Duodenal mucosa (tissue), 2 donors: ENCODE measurements around the gene BRPF3.

Experiments used
- H3K27ac ChIP-seq: one replicate; pipeline ENCODE4 v1.7.0; 2013; ENCODE audit warnings: low read depth, low read length
- H3K27me3 ChIP-seq, 2 donors: one replicate each; pipeline ENCODE4 v1.7.0; 2013; ENCODE audit warnings: low read length in 2 of 2, control low read depth in 1 of 2; ENCODE audit not compliant: insufficient read depth in 2 of 2, control insufficient read depth in 1 of 2
- H3K36me3 ChIP-seq, 2 donors: one replicate each; pipeline ENCODE4 v1.7.0; 2013; ENCODE audit warnings: low read length in 2 of 2, control low read depth in 1 of 2; ENCODE audit not compliant: insufficient read depth in 2 of 2, control insufficient read depth in 1 of 2
- H3K4me1 ChIP-seq, 2 donors: one replicate each; pipeline ENCODE4 v1.7.0; 2013; ENCODE audit warnings: low read length in 2 of 2, control low read depth in 1 of 2; ENCODE audit not compliant: insufficient read depth in 2 of 2, control insufficient read depth in 1 of 2
- H3K4me3 ChIP-seq, 2 donors: one replicate each; pipeline ENCODE4 v1.7.0; 2013; ENCODE audit warnings: low read length in 2 of 2, low read depth in 1 of 2
- H3K9ac ChIP-seq, 2 donors: one replicate each; pipeline ENCODE4 v1.7.0; 2013; ENCODE audit warnings: low read length in 2 of 2, low read depth in 1 of 2
- H3K9me3 ChIP-seq, 2 donors: one replicate each; pipeline ENCODE4 v1.7.0; 2013; ENCODE audit warnings: low read length in 2 of 2, control low read depth in 1 of 2; ENCODE audit not compliant: control insufficient read depth in 1 of 2

BRPF3 gene

GRCh38 chr6:36196113-36196879 lies at the start of gene BRPF3:
TSS of gene BRPF3 (plus strand) at chr6:36196744. CDS start at chr6:36200323, 3,579 bp downstream.
- Histone ChIP-seq H3K27me3 (no peaks in the 10 kb centered on the region), H3K9me3 (no peaks in the 10 kb centered on the region), H3K36me3 (peaks cover 9 to 14% of the 10 kb centered on the region in 2 donors), H3K4me1 (peaks cover 11% of the 10 kb centered on the region in 2 donors), H3K9ac (peak within 1 kb of the TSS; percentile 59 to 78), H3K27ac (peak within 1 kb of the TSS; percentile 89), H3K4me3 (peak within 1 kb of the TSS; percentile 72 to 81)

GRCh38 chr6:36147294-36147693 lies 49.2 kb upstream of the BRPF3 start:
- Histone ChIP-seq H3K9ac (no peak overlapping the region), H3K27me3 (no peaks in the 10 kb centered on the region), H3K4me1 (peaks cover 6% of the 10 kb centered on the region in 2 donors), H3K9me3 (no peaks in the 10 kb centered on the region), H3K27ac (no peak overlapping the region), H3K36me3 (no peaks in the 10 kb centered on the region), H3K4me3 (no peak overlapping the region)

- peaks cover 6% of the 10 kb centered on the region in 2 donors for H3K4me1 ChIP-seq
- no peaks in the 10 kb centered on the region for H3K27me3 ChIP-seq
- H3K9me3 ChIP-seq: no peaks in the 10 kb centered on the region
- no peaks in the 10 kb centered on the region for H3K36me3 ChIP-seq
- H3K27ac ChIP-seq: no peak overlapping the region
- no peak overlapping the region for H3K4me3 ChIP-seq
- H3K9ac ChIP-seq: no peak overlapping the region
Observed at GRCh38 chr6:36149476-36149875, 47.1 kb upstream of the BRPF3 start.

- Histone ChIP-seq H3K36me3 (no peaks in the 10 kb centered on the region), H3K4me3 (no peak overlapping the region), H3K27ac (no peak overlapping the region), H3K9me3 (no peaks in the 10 kb centered on the region), H3K9ac (no peak overlapping the region), H3K27me3 (no peaks in the 10 kb centered on the region), H3K4me1 (peaks cover 6% of the 10 kb centered on the region in 2 donors)
Observed at GRCh38 chr6:36150283-36150682, 46.3 kb upstream of the BRPF3 start.

- no peak overlapping the region for H3K27ac ChIP-seq
- H3K27me3 ChIP-seq: no peaks in the 10 kb centered on the region
- no peak overlapping the region for H3K9ac ChIP-seq
- H3K9me3 ChIP-seq: no peaks in the 10 kb centered on the region
- no peaks in the 10 kb centered on the region for H3K36me3 ChIP-seq
- H3K4me3 ChIP-seq: no peak overlapping the region
- H3K4me1 ChIP-seq: no peaks in the 10 kb centered on the region
Observed at GRCh38 chr6:36154286-36154685, 42.3 kb upstream of the BRPF3 start.

GRCh38 chr6:36155662-36156061 lies 40.9 kb upstream of the BRPF3 start:
- Histone ChIP-seq H3K27me3 (no peaks in the 10 kb centered on the region), H3K4me3 (no peak overlapping the region), H3K4me1 (no peaks in the 10 kb centered on the region)

GRCh38 chr6:36160147-36160760 lies 36.3 kb upstream of the BRPF3 start:
- H3K27ac ChIP-seq: no peak overlapping the region
- H3K36me3 ChIP-seq: no peaks in the 10 kb centered on the region
- no peak overlapping the region for H3K4me3 ChIP-seq
- no peaks in the 10 kb centered on the region for H3K9me3 ChIP-seq
- no peaks in the 10 kb centered on the region for H3K4me1 ChIP-seq
- no peaks in the 10 kb centered on the region for H3K27me3 ChIP-seq
- no peak overlapping the region for H3K9ac ChIP-seq

More at GRCh38 chr6:36155662-36156061, 40.9 kb upstream of the BRPF3 start:
- no peaks in the 10 kb centered on the region for H3K36me3 ChIP-seq
- H3K9ac ChIP-seq: no peak overlapping the region
- H3K9me3 ChIP-seq: no peaks in the 10 kb centered on the region
- no peak overlapping the region for H3K27ac ChIP-seq

GRCh38 chr6:36169023-36170007 lies 27.2 kb upstream of the BRPF3 start:
- no peaks in the 10 kb centered on the region for H3K4me1 ChIP-seq
- H3K9me3 ChIP-seq: no peaks in the 10 kb centered on the region
- no peak overlapping the region for H3K27ac ChIP-seq
- H3K36me3 ChIP-seq: no peaks in the 10 kb centered on the region
- no peak overlapping the region for H3K9ac ChIP-seq
- H3K4me3 ChIP-seq: no peak overlapping the region
- no peaks in the 10 kb centered on the region for H3K27me3 ChIP-seq

- H3K36me3 ChIP-seq: no peaks in the 10 kb centered on the region
- H3K4me3 ChIP-seq: no peak overlapping the region
- no peaks in the 10 kb centered on the region for H3K4me1 ChIP-seq
- no peaks in the 10 kb centered on the region for H3K27me3 ChIP-seq
- no peak overlapping the region for H3K9ac ChIP-seq
- H3K9me3 ChIP-seq: no peaks in the 10 kb centered on the region
- no peak overlapping the region for H3K27ac ChIP-seq
Observed at GRCh38 chr6:36170704-36171103, 25.8 kb upstream of the BRPF3 start.

GRCh38 chr6:36171573-36171972 lies 25.0 kb upstream of the BRPF3 start:
- H3K27ac ChIP-seq: no peak overlapping the region
- H3K4me1 ChIP-seq: no peaks in the 10 kb centered on the region
- H3K4me3 ChIP-seq: no peak overlapping the region
- no peak overlapping the region for H3K9ac ChIP-seq
- no peaks in the 10 kb centered on the region for H3K27me3 ChIP-seq
- H3K9me3 ChIP-seq: no peaks in the 10 kb centered on the region
- H3K36me3 ChIP-seq: no peaks in the 10 kb centered on the region
